A549 treated with dexamethasone at 1 μM for 4 hours (cell line): Measurements from ENCODE around the gene RASSF7. TPM values are rescaled to one million over a fixed set of nuclear protein-coding genes. Genes with fewer than 3 reads are reported as not detected.

Source experiments
- total RNA-seq: library from RNA; stranded (reverse); fragments of 200-300 nt; extraction: Qiagen RNA extraction; gene quantifications from 5 replicates; pipeline ENCODE4 v1.2.3, GENCODE V29; 2022

The RASSF7 gene, protein sequence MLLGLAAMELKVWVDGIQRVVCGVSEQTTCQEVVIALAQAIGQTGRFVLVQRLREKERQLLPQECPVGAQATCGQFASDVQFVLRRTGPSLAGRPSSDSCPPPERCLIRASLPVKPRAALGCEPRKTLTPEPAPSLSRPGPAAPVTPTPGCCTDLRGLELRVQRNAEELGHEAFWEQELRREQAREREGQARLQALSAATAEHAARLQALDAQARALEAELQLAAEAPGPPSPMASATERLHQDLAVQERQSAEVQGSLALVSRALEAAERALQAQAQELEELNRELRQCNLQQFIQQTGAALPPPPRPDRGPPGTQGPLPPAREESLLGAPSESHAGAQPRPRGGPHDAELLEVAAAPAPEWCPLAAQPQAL
- total RNA-seq = 53.9 to 61.7 TPM (median 58.5 TPM) in 5 replicates

DNA sequence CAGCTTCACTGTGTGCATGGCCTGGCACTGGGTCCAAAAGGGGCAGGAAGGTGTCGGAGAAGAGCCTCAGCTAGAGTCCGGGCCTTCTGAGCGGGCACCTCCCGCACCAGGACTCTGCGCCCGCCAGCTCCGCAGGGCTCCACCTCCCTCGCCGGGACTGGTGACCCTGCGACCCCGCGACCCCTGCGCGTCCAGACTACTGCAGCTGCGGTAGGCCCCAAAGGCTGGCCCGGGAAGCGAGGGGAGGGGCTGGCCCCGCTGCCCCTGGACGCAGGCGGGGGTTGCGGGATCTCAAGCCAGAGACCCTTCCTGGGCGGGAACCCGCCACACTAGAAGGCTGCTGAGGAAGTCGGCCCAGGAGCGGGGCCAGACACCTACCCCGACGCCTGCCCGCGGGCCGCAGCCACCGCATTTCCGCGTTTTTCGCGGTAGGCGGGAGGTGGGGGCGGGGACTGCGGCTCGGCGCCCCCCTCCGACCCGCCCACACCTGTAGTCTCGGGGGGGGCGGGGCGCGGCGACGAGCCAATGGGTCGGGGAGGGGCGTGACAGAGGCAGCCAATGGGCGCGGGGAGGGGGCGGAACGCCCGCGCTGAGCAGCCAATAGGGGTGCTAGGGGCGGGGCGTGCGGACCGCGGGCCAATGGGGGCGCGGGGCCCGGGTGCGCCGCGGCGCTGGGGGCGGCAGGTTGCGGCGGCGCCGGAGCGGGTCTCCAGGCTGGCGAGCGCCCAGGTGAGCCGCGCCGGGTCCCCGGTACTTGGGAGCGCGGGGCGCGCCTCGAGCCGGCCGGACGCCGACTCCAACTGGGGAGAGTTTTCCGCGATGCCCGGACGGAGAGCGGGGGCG is at the start of gene RASSF7, which contains the start of gene LMNTD2:
TSS of gene RASSF7 (plus strand) at position 666 of the 843 bp plus-strand sequence. CDS start 799 bp downstream, outside the sequence.
TSS of gene LMNTD2 (minus strand) at position 434 of the 843 bp plus-strand sequence. CDS start at position 412, 22 bp downstream.

DNA sequence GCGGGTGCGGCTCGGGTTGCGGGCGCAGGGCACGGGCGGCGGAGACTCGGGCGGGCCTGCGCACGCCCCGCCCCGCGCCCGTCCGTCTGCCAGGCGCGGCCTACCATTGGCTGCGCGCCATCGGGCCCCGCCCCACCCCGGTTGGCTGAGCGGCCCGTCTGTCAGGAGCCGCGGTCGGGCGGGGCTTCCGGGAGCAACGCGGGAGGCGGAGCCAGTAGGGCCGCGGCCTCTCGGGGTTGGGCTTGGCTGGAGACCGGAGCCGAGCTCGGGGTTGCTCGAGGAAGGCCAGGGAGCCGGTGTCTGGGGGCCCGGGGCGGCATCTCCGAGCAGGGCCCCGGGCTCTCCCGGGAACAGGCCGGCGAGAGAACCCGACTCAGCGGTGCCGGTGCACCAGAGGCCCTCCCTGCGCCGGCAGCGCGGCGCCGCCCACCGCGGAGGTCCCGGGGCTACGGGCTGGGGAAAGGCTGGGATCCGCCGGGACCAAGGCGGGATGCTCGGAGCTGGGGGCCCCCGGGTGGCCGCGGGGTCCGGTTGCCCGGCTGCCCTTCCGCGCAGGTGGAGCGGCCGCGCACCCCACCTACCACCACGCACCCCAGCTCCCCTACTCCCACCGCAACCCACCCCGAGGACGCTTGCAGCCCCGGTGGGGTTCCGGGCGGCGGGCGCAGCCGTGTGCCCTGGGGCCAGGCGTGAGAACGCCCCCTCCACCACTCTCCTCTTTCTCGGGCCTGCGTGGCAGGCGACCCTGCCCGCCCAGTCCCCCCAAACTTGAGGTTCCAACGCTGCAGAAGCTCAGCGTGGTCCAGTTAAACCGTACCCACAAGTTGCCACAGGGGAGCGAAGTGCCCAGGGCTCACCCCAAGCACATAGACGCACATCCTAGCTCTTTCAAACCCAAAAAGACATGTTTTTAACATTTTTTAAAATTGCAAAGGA is 25.0 kb upstream of the RASSF7 start, which contains the start of gene HRAS:
TSS of gene HRAS (minus strand) at position 58 of the 936 bp plus-strand sequence.

DNA sequence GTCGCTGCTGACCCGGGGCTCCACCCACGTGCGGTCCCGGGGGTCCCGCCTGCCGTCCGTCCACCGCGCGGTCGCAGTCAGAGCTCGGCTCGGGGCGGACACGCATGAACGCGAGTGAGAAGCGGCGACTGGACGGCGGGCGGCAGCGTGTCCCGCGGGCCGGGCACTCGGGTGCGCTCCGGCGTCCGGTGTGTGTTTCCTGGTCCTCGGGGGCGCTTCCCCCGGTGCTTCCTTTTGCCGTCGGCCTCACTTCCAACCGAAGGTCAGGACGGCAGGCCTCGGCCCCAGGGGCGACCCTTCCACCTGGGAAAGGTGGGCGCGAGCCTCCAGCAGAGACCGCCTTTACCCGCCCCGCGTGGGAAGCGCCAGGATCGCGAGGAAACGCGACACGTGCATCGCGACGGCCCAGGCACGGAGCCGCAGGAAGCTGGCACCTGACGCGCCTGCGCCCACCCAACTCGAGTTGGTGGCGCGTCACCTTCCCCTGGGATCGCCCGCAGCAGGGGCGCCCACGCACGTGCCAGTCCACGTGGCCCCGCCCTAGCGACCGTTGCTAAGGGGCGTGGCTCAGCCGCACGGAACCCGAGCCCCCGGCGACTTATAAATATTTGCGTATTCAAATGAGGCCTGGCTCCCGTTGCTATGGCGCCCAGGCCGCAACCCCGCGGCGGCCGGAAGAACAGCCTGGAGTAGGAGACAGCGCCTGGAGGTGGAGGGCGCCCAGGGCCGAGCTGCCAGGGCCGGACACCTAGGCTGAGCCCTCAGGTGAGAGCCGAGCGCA is 23.7 kb upstream of the RASSF7 start, which contains the start of gene LRRC56:
TSS of gene LRRC56 (plus strand) at position 687 of the 781 bp plus-strand sequence. CDS start 3,158 bp downstream, outside the sequence.

DNA sequence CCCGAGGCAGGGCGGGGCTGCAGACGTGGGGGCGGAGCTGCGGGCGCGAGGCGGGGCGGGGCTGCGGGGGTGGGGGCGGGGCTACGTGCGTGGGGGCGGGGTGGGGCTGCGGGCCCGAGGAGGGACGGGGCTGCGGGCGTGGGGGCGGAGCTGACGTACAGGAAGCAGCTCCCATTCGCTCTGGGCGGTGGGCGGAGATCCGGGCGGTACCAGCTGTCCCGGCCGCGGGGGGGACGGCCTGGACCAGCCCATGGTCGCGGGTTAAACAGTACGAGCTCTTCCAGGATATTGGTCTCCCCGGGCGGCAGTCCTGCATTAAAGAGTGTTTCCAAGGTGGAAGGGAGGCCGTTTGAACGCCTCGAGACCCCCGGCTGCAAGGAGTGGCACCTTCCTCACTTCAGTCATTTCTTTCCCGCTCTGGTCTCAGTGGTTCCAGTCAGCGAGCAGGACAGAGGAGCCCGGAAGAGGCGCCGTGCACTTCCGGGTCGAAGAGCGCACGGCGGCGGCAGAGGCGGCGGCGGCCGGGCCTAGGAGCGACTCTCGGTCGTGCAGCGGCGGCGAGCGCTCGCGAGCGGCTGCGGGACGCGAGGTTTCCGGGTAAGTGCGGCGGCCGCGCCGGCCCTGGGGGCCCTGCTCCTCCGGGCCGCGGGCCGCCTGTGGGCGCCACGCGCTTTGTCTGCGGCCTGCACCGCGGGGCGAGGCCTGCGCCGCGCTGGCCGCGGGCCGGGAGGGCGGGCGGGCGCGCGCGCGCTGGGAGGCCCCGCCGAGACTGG is 15.4 kb downstream of the RASSF7 start, which contains the start of gene PHRF1:
TSS of gene PHRF1 (plus strand) at position 475 of the 773 bp plus-strand sequence. CDS start 5,043 bp downstream, outside the sequence.

Other genes with a start within 250 kb of the RASSF7 start
- 0.17 to 0.61 TPM (median 0.22 TPM) in 5 replicates for gene IFITM1, start 246.9 kb upstream of the RASSF7 start, total RNA-seq
- gene IFITM3, start 240.1 kb upstream of the RASSF7 start, total RNA-seq = 23.7 to 32.8 TPM (median 29.5 TPM) in 5 replicates
- 7.8 to 18.0 TPM (median 14.8 TPM) in 5 replicates for gene B4GALNT4, start 191.5 kb upstream of the RASSF7 start, total RNA-seq
- gene PKP3, start 166.8 kb upstream of the RASSF7 start, total RNA-seq = 26.9 to 37.1 TPM (median 35.4 TPM) in 5 replicates
- 57.7 to 86.6 TPM (median 78.8 TPM) in 5 replicates for gene SIGIRR, start 146.0 kb upstream of the RASSF7 start, total RNA-seq
- gene ANO9, start 119.0 kb upstream of the RASSF7 start, total RNA-seq = 0.52 to 1.2 TPM (median 0.66 TPM) in 5 replicates
- gene PTDSS2, start 110.7 kb upstream of the RASSF7 start, total RNA-seq = 28.7 to 46.7 TPM (median 45.6 TPM) in 5 replicates
- gene RNH1, start 53.7 kb upstream of the RASSF7 start, total RNA-seq = 123 to 178 TPM (median 165 TPM) in 5 replicates
- 111 to 166 TPM (median 143 TPM) in 5 replicates for gene HRAS, start 25.4 kb upstream of the RASSF7 start, total RNA-seq
- gene LRRC56, start 23.4 kb upstream of the RASSF7 start, total RNA-seq = 0.52 to 1.1 TPM (median 0.98 TPM) in 5 replicates
- 1.6 to 3.4 TPM (median 2.4 TPM) in 5 replicates for gene LMNTD2, start 232 bp upstream of the RASSF7 start, total RNA-seq
- gene PHRF1, start 15.5 kb downstream of the RASSF7 start, total RNA-seq = 25.8 to 45.8 TPM (median 43.4 TPM) in 5 replicates
- 6.6 to 9.0 TPM (median 7.0 TPM) in 5 replicates for gene IRF7, start 55.0 kb downstream of the RASSF7 start, total RNA-seq
- 0.06 to 0.34 TPM (median 0.07 TPM) in 5 replicates for gene CDHR5, start 64.0 kb downstream of the RASSF7 start, total RNA-seq
- not detected in 5 replicates for gene SCT, start 66.2 kb downstream of the RASSF7 start, total RNA-seq
- gene DRD4, start 76.3 kb downstream of the RASSF7 start, total RNA-seq = 0.23 to 0.54 TPM (median 0.36 TPM) in 4 of 5 replicates, not detected in the other
- gene DEAF1, start 134.3 kb downstream of the RASSF7 start, total RNA-seq = 31.2 to 36.9 TPM (median 34.5 TPM) in 5 replicates
- 7.9 to 10.0 TPM (median 8.4 TPM) in 5 replicates for gene TMEM80, start 134.8 kb downstream of the RASSF7 start, total RNA-seq
- gene EPS8L2, start 145.3 kb downstream of the RASSF7 start, total RNA-seq = 63.5 to 125 TPM (median 102 TPM) in 5 replicates
- 383 to 445 TPM (median 388 TPM) in 5 replicates for gene TALDO1, start 186.5 kb downstream of the RASSF7 start, total RNA-seq
- gene GATD1, start 216.5 kb downstream of the RASSF7 start, total RNA-seq = 30.9 to 49.4 TPM (median 44.9 TPM) in 5 replicates
- 1.7 to 3.3 TPM (median 2.3 TPM) in 5 replicates for gene CEND1, start 229.1 kb downstream of the RASSF7 start, total RNA-seq
- gene SLC25A22, start 237.3 kb downstream of the RASSF7 start, total RNA-seq = 18.6 to 34.0 TPM (median 32.8 TPM) in 5 replicates
- gene PIDD1, start 244.3 kb downstream of the RASSF7 start, total RNA-seq = 7.6 to 15.0 TPM (median 12.6 TPM) in 5 replicates
- gene RPLP2, start 249.0 kb downstream of the RASSF7 start, total RNA-seq = 1,768 to 2,076 TPM (median 1,880 TPM) in 5 replicates